DMS 273 treated with DMSO at 0.1 percent for 48 hours (cell line): ENCODE measurements around the gene MPZL1.
"Not testable (repeated sequence)": the region's sequence is repeated elsewhere in the genome, so short reads cannot be mapped to it uniquely, and the experiment has no call there.

Experiments used
- DNase-seq: peaks from one replicate; lab custom pipeline; 2025; lab: John Stamatoyannopoulos, UW

MPZL1 gene

GRCh38 chr1:167781558-167781957 is 59.8 kb downstream of the MPZL1 start:
- no peak for DNase-seq

GRCh38 chr1:167782946-167783345 is 61.2 kb downstream of the MPZL1 start:
- DNase-seq = no peak

- DNase-seq = no peak
Observed at GRCh38 chr1:167784876-167785550, 63.2 kb downstream of the MPZL1 start.

GRCh38 chr1:167786502-167786901 is 64.7 kb downstream of the MPZL1 start:
- DNase-seq = no peak

- no peak for DNase-seq
Observed at GRCh38 chr1:167789501-167789900, 67.7 kb downstream of the MPZL1 start.

- no peak for DNase-seq
Observed at GRCh38 chr1:167790117-167790516, 68.3 kb downstream of the MPZL1 start.

- DNase-seq = no peak
Observed at GRCh38 chr1:167791281-167792187, 69.8 kb downstream of the MPZL1 start.

- DNase-seq = no peak
Observed at GRCh38 chr1:167792188-167792565, 70.4 kb downstream of the MPZL1 start.

GRCh38 chr1:167794043-167794442 is 72.3 kb downstream of the MPZL1 start:
- no peak for DNase-seq

- DNase-seq = no peak
Observed at GRCh38 chr1:167795810-167796740, 74.3 kb downstream of the MPZL1 start.

GRCh38 chr1:167797015-167797414 is 75.2 kb downstream of the MPZL1 start:
- no peak for DNase-seq

GRCh38 chr1:167798952-167799351 is 77.2 kb downstream of the MPZL1 start:
- no peak for DNase-seq

GRCh38 chr1:167799747-167800146 is 78.0 kb downstream of the MPZL1 start:
- DNase-seq = no peak

GRCh38 chr1:167800251-167800650 is 78.5 kb downstream of the MPZL1 start:
- DNase-seq = no peak

- no peak for DNase-seq
Observed at GRCh38 chr1:167802235-167802634, 80.5 kb downstream of the MPZL1 start.

- DNase-seq = peak; percentile 88
Observed at GRCh38 chr1:167803358-167804207, 81.8 kb downstream of the MPZL1 start.

- no peak for DNase-seq
Observed at GRCh38 chr1:167805041-167805556, 83.3 kb downstream of the MPZL1 start.

- DNase-seq = not testable (repeated sequence)
Observed at GRCh38 chr1:167806235-167806634, 84.5 kb downstream of the MPZL1 start.

GRCh38 chr1:167806676-167807075 is 84.9 kb downstream of the MPZL1 start:
- not testable (repeated sequence) for DNase-seq

GRCh38 chr1:167808104-167808503 is 86.3 kb downstream of the MPZL1 start:
- no peak for DNase-seq

- no peak for DNase-seq
Observed at GRCh38 chr1:167808690-167809089, 86.9 kb downstream of the MPZL1 start.
